ENCODE data around the gene ADCY5.

The ADCY5 gene

GRCh38 chr3:123404391-123404790 lies 44.5 kb downstream of the ADCY5 start:
- TF ChIP-seq TAF1 (IDR thresholded peaks at IDR 0.05; ENCODE audit: borderline replicate concordance, insufficient read depth, low read length) (no peak), REST (IDR thresholded peaks at IDR 0.05; ENCODE audit: insufficient read depth in 1 of 2, low read depth in 2 of 2, low read length in 2 of 2) (no peak), SIN3A (IDR thresholded peaks at IDR 0.05; ENCODE audit: borderline replicate concordance, insufficient read depth, low read length) (no peak)

- TF ChIP-seq SIN3A (IDR thresholded peaks at IDR 0.05; ENCODE audit: borderline replicate concordance, insufficient read depth, low read length), result no peak
- TF ChIP-seq FOXP2 (optimal IDR thresholded peaks at IDR 0.05; ENCODE audit: borderline replicate concordance, extremely low read depth, extremely low read length, insufficient read depth), result no peak
- TF ChIP-seq TAF1 (IDR thresholded peaks at IDR 0.05; ENCODE audit: borderline replicate concordance, insufficient read depth, low read length), result no peak
- TF ChIP-seq REST (IDR thresholded peaks at IDR 0.05; ENCODE audit: insufficient read depth in 1 of 2, low read depth in 2 of 2, low read length in 2 of 2), result no peak
- TF ChIP-seq POLR2AphosphoS5 (IDR thresholded peaks at IDR 0.05; ENCODE audit: low read depth, low read length), result no peak
Measured at GRCh38 chr3:123401836-123402530, 46.9 kb downstream of the ADCY5 start.

GRCh38 chr3:123400169-123400568 lies 48.7 kb downstream of the ADCY5 start:
- no peak for TF ChIP-seq FOXP2 (optimal IDR thresholded peaks at IDR 0.05; ENCODE audit: borderline replicate concordance, extremely low read depth, extremely low read length, insufficient read depth)
- TF ChIP-seq POLR2AphosphoS5 (IDR thresholded peaks at IDR 0.05; ENCODE audit: low read depth, low read length), result no peak
- no peak for TF ChIP-seq REST (IDR thresholded peaks at IDR 0.05; ENCODE audit: insufficient read depth in 1 of 2, low read depth in 2 of 2, low read length in 2 of 2)
- TF ChIP-seq TAF1 (IDR thresholded peaks at IDR 0.05; ENCODE audit: borderline replicate concordance, insufficient read depth, low read length), result no peak

- no peak for TF ChIP-seq FOXP2 (optimal IDR thresholded peaks at IDR 0.05; ENCODE audit: borderline replicate concordance, extremely low read depth, extremely low read length, insufficient read depth)
- no peak for TF ChIP-seq POLR2AphosphoS5 (IDR thresholded peaks at IDR 0.05; ENCODE audit: low read depth, low read length)
- TF ChIP-seq REST (IDR thresholded peaks at IDR 0.05; ENCODE audit: insufficient read depth in 1 of 2, low read depth in 2 of 2, low read length in 2 of 2), result no peak
- TF ChIP-seq SIN3A (IDR thresholded peaks at IDR 0.05; ENCODE audit: borderline replicate concordance, insufficient read depth, low read length), result no peak
- TF ChIP-seq TAF1 (IDR thresholded peaks at IDR 0.05; ENCODE audit: borderline replicate concordance, insufficient read depth, low read length), result no peak
Measured at GRCh38 chr3:123399653-123400052, 49.2 kb downstream of the ADCY5 start.

Data from PFSK-1 (cell line).